GM19043 (cell line): ENCODE measurements around the gene PLA2G12B.
"Not testable (repeated sequence)": the region's sequence is repeated elsewhere in the genome, so short reads cannot be mapped to it uniquely, and the experiment has no call there.

Experiments used
- ATAC-seq: cut with Tn5 transposase; IDR thresholded peaks from one replicate; pipeline ENCODE4 v1.9.1; 2021; ENCODE audit warnings: low read depth; ENCODE audit not compliant: unreplicated experiment

The PLA2G12B gene

DNA sequence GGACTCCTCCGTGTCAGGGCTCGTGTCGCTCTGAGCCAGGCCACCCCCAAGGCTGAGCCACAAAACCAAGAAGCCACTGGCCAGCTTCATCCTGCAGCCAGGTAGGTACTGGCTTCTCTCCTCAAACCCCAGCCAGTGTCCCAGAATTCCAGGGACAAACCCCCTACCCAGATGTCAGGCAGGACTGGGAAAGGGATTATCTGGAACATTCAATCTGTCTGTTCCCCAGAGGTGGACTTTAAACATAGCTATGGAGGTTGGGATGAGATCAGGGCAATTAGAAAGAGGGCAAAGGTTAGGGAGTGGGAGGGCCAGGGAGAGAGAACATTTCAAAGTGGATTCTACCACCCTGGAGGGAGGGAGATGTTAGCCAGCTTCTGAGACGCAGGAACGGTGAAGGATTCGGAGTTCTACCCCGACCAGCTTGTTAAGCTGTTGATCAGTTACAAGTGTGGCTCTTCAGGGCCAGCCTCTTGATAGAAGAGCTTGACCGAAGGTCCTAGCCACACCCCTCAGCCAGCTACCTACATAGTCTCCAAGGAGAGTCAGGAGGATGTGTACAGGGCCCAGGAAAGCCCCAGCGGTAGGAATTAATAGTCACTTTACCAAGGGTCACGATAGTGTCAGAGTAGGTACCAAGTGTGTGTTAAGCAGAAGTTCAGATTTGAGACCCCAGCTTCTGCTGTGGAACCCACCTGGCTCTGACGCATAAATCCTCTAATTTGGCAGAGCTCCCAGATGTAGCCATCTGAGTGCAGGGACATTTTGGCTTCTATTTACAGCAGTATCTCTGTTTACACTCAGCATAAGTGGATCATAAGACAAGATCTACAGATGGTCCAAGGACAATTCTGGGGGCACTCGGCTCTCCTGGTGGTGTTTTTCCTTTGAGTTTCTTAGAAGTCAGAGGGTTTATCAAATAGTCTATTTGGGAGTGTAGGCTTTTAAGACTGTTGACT, at the start of gene PLA2G12B:
PLA2G12B (minus strand) TSS at position 211 of the 959 bp plus-strand sequence; CDS start at position 90, 121 bp downstream.
- ATAC-seq: no peak

GRCh38 chr10:73003822-73004221, 49.2 kb upstream of the PLA2G12B start:
- ATAC-seq: no peak

DNA sequence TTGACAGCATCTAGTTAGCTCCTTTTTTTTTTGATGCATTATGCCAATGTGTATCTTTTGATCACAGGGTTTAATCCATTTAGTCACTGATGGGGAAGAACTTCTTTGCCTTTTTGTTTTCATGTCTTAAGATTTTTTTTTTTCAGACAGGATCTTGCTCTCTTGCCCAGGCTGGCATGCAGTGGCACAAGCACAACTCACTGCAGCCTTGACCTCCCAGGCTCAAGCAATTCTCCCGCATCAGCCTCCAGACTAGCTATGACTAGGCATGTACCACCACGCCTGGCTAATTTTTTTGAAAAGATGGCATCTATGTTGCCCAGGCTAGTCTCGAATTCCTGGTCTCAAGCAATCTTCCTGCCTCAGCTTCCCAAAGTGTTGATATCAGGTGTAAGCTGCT, 46.4 kb upstream of the PLA2G12B start:
- no peak for ATAC-seq

GRCh38 chr10:72997099-72997498, 42.5 kb upstream of the PLA2G12B start:
- no peak for ATAC-seq

DNA sequence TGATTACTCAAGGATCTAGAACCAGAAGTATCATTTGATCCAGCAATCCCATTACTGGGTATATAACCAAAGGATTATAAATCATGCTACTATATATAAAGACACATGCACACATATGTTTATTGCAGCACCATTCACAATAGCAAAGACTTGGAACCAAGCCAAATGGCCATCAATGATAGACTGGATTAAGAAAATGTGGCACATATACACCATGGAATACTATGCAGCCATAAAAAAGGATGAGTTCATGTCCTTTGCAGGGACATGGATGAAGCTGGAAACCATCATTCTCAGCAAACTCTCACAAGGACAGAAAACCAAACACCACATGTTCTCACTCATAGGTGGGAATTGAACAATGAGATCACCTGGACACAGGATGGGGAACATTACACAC, 40.9 kb upstream of the PLA2G12B start:
- ATAC-seq: not testable (repeated sequence)

GRCh38 chr10:72989771-72990170, 35.2 kb upstream of the PLA2G12B start:
- ATAC-seq: not testable (repeated sequence)

GRCh38 chr10:72984618-72985017, 30.0 kb upstream of the PLA2G12B start:
- not testable (repeated sequence) for ATAC-seq

DNA sequence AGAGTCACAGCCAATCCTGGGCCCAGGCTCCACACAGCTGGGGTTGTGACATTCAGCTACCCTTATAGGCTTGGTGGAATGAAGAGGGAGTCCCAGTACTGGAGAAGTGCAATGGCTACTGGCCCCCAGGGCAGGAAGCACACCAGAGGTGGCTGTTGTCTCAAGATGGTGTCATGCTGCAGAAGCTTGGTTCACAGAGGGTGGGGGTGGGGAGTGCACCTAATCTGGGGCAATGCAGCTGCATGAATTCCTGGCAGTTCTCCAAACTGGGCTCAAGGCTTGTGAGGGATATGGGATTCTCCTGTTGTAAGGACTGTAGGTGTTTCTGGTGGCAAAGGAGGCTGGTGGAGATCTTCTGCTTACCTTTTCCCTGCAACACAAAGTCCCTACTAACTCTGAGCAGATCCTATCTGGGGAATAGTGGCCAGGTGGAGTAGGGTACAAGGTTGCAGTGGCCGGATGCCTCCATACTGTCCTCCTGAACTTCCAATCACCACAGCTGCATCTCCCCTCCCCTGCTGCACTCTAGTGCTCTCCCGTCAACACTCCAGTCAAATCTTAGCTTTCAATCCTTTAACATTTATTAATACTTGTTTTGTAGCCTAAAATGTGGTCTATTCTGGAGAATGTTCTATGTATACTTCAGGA, 27.4 kb upstream of the PLA2G12B start:
- no peak for ATAC-seq

DNA sequence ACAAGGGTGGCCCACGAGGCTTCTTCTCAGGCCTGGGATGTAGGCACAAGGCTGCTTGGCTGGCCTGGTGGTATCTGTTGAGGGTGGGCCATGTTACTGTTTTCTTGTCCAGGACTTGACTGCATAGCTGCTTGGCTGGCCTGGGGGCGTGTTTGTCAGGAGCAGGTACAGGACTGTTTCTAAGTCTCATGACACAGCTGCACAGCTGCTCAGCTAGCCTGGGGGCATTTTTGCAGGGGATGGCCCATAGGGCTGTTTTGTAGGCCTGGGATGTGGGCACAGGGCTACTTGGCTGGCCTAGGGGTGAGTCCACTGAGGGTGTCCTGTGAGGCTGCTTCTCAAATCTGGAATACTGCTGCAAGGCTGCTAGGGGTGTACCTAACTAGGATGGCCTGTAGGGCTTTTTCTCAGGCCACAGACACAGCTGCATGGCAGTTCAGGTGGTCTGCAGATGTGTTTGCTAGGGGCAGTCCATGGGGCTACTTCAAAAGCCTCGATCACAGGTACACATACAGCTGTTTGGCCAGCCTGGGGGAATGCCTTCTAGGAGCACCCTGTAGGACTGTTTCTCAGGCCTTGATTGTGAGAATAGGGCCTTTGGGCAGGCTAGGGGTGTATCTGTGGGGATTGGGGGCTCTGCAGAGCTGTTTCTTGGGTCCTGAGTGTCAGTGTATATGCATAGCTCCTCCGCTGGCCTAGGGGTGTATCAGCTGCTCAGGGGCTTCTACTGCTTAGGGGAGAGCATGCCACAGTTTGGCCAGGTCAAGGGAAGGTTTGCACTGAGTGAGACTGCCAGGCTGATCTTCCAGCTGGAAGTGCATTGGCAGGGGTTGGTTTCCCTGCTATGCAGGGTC, 26.6 kb upstream of the PLA2G12B start:
- no peak for ATAC-seq

DNA sequence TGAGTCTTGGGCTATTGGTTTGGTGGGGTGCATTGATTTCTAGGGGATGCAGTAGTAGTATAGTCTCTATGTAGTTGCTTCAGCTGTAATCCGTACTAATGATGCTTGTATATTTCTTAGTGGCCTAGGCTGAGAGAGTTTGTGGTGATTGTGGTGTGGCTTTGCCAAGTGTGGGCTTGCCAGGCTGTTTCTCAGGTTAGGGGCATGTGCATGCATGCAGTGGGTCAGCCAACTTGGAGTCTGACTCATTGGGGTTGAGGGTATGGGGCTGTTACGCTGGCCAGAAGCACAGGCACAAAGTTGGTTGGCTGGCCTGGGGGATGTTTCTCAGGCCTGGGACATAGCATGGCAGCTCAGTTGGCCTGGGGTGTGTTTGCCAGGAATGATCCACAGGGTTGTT, 25.7 kb upstream of the PLA2G12B start:
- no peak for ATAC-seq

GRCh38 chr10:72979709-72980108, 25.1 kb upstream of the PLA2G12B start:
- ATAC-seq: no peak

DNA sequence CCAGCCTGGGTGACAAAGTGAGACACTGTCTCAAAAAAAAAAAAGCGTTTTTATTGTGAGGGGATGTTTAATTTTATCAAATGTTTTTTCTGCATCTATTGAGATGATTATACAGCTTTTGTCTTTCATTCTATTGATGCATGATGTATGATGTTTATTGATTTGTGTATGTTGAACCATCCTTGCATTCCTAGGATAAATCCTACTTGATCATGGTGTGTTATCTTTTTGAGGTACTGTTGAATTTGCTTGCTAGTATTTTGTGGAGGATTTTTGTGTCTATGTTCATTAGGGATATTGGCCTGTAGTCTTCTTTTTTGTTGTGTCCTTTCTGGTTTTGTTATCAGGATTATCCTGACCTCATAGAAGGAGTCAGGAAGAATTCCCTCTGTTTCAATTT, 22.3 kb upstream of the PLA2G12B start:
- no peak for ATAC-seq

GRCh38 chr10:72956001-72956400, 1.4 kb upstream of the PLA2G12B start:
- ATAC-seq: no peak

DNA sequence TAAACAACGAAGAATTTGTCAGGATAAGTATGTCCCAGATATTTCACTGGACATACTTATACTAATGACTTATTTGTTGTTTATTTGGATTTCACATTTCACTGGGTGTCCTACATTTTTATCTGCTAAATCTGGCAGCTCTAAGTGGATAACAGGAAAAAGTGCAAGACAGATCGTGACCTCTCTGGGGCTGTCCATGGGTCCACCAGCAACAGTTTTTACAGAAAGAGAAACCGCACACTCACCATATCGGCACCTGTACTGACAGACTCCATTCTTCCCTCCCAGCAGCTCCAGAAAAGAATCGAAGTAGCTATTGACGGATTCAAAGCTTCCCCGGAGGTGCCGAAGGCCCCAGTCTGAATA, 393 bp downstream of the PLA2G12B start:
- no peak for ATAC-seq

DNA sequence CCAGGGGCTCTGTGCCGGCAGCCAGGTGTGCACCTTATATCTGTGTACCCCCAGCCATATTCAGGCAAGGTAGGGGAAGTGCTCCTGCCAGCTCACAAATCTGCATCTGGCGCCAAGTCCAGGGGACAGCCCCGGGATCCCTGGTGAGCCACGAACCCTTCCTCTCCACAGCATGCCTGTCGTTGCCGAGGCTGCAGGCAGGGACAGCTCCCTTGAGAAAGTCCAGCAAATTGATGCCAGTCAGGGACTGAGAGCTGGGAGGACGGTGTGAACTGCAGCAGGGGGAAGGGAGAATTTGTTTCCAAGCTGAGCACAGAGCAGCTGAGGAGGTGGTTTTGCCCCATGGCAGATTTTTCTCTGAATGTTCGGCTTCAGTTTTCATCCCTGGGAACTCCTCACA, 919 bp downstream of the PLA2G12B start:
- no peak for ATAC-seq

- no peak for ATAC-seq
Observed at GRCh38 chr10:72952642-72953158, 1.9 kb downstream of the PLA2G12B start.

DNA sequence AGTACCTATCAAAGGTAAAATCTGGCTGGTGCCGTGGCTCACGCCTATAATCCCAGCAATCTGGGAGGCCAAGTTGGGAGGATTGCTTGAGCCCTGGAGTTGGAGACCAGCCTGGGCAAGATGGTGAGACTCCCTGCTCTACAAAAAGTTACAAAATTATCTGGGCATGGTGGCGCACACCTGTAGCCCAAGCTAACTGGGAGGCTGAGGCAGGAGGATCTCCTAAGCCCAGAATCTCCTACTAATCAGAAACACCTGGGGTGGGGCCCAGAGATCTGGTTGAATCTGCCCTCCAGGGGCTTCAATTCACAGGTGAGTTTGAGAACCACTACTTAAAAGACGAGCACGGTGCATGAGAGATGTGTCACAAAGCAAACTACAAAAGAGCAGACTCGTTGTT, 2.4 kb downstream of the PLA2G12B start:
- ATAC-seq: no peak

DNA sequence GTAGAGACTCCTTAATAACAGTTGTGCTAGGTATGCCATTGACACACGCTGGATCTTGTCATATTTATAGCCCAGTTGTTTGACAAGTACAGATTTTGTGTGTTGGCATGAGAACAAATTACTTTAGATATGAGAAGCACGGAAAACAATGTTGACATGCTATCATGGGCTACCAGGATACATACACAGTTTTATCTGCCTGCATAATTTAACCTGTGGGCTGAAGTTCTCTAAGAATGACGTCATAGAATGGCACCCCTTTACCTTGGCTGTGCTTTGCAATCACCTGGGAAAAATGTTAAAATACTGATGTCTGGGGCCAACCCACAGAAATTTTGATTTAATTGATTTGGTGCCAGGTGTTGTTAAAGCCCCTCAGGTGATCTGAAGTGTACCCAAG, 2.8 kb downstream of the PLA2G12B start:
- ATAC-seq: no peak

DNA sequence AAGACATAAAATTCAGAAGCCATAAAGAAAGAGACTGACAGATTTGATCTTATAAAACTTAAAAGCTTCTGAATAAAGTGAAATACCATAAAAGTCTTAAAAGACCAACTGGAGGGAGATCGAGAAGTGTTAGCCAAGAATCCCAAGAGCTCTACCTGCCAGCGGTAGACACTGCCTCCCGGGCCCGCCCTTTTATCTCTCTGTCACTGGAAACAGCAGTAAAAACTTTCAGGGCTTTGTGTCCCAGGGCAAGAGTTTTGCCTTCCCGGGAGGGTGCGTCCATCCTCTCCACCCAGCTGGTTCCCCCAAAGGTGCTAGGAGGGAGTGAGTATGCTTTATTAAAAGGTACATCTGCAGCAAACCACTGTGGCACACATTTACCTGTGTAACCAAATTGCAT, 5.8 kb downstream of the PLA2G12B start:
- no peak for ATAC-seq

GRCh38 chr10:72946963-72947362, 7.6 kb downstream of the PLA2G12B start:
- no peak for ATAC-seq
